PC-9 (cell line): ENCODE results near the gene TMEM132C. TPM values are rescaled to one million over a fixed set of nuclear protein-coding genes. Genes with fewer than 3 reads are reported as not detected.

Experiments
- BruUV-seq: library from RNA; stranded (reverse); fragments of 400-500 nt; replicated peaks from 2 replicates; lab custom pipeline; 2021; lab: Mats Ljungman, UMichigan
- CTCF ChIA-PET: fragments of 300-600 bp; sonication (Branson Sonifier 250); formaldehyde crosslinking; loops from one replicate; lab custom pipeline; 2022; ENCODE audit warnings: antibody characterized with exemption; lab: Charles Lee
- POLR2A ChIA-PET: fragments of 300-600 bp; sonication (Branson Sonifier 250); formaldehyde crosslinking; loops from one replicate; lab custom pipeline; 2022; ENCODE audit warnings: antibody characterized with exemption; ENCODE audit not compliant: unreplicated experiment; lab: Charles Lee
- DNase-seq, 2 experiments: peaks; one replicate each; pipeline versions ENCODE4 v3.0.0 to v3.0.0-alpha.2; 2015 to 2022; ENCODE audit warnings: mixed read lengths in 1 of 2
- H2AFZ ChIP-seq: fragments of 200-600 bp; sonication (generic); 2 replicates; pipeline ENCODE4 v1.8.1; 2017; ENCODE audit warnings: antibody characterized with exemption
- H3F3A ChIP-seq: fragments of 200-600 bp; sonication (generic); 2 replicates; pipeline ENCODE4 v1.8.1; 2017; ENCODE audit warnings: antibody characterized with exemption, mild to moderate bottlenecking, low read depth; ENCODE audit not compliant: insufficient read depth
- H3K27ac ChIP-seq: fragments of 200-600 bp; sonication (generic); 2 replicates; pipeline ENCODE4 v1.6.1; 2016; ENCODE audit warnings: mixed run types
- H3K27me3 ChIP-seq: fragments of 200-600 bp; sonication (generic); 2 replicates; pipeline ENCODE4 v1.6.1; 2016; ENCODE audit warnings: low read depth, mixed run types; ENCODE audit not compliant: insufficient read depth
- H3K36me3 ChIP-seq: fragments of 200-600 bp; sonication (generic); 2 replicates; pipeline ENCODE4 v1.6.1; 2016; ENCODE audit warnings: low read depth, mixed run types
- H3K4me1 ChIP-seq: fragments of 200-600 bp; sonication (generic); replicated peaks from 2 replicates; pipeline ENCODE4 v1.6.1; 2016; ENCODE audit warnings: mixed run types; ENCODE audit not compliant: insufficient read depth
- H3K4me2 ChIP-seq: fragments of 200-600 bp; sonication (generic); 2 replicates; pipeline ENCODE4 v1.6.1; 2017; ENCODE audit warnings: mixed run types
- H3K4me3 ChIP-seq: fragments of 200-600 bp; sonication (generic); 2 replicates; pipeline ENCODE4 v1.6.1; 2016; ENCODE audit warnings: mixed run types
- H3K79me2 ChIP-seq: fragments of 200-600 bp; sonication (generic); 2 replicates; pipeline ENCODE4 v1.6.1; 2017; ENCODE audit warnings: low read depth, mixed run types
- H3K9me2 ChIP-seq: fragments of 200-600 bp; sonication (generic); 2 replicates; pipeline ENCODE4 v1.8.1; 2017; ENCODE audit warnings: mild to moderate bottlenecking; ENCODE audit not compliant: insufficient read depth
- H3K9me3 ChIP-seq: fragments of 200-600 bp; sonication (generic); 2 replicates; pipeline ENCODE4 v1.8.1; 2016; ENCODE audit warnings: low read depth; ENCODE audit not compliant: insufficient read depth
- H4K20me1 ChIP-seq: fragments of 200-600 bp; sonication (generic); 2 replicates; pipeline ENCODE4 v1.8.1; 2017; ENCODE audit not compliant: insufficient read depth
- CTCF ChIP-seq: fragments of 200-600 bp; sonication (generic); conservative IDR thresholded peaks from 2 replicates; pipeline ENCODE4 v1.6.1; 2017; ENCODE audit warnings: mixed run types, antibody characterized with exemption, mild to moderate bottlenecking, moderate library complexity
- EZH2 ChIP-seq: fragments of 200-600 bp; sonication (generic); IDR thresholded peaks from 2 replicates; pipeline ENCODE4 v1.8.0; 2017; ENCODE audit warnings: antibody characterized with exemption, low read depth
- intact Hi-C: fragments of 100-400 bp; cut with micrococcal nuclease; formaldehyde crosslinking; loops from one replicate; pipeline ENCODE4 v1.10.0; 2022; ENCODE audit not compliant: unreplicated experiment
- total RNA-seq: library from RNA; stranded (reverse); gene quantifications from 2 replicates; pipeline ENCODE4 v1.2.3, GENCODE V29; 2021

TMEM132C gene
- total RNA-seq, 1 experiment from 2014 or later, result not detected

- no peak overlapping the region for H3K27ac ChIP-seq
- H3K9me3 ChIP-seq, result no peaks in the 10 kb centered on the region
- H3K4me2 ChIP-seq, result no peak overlapping the region
- H3K4me1 ChIP-seq, result no peaks in the 10 kb centered on the region
- ChIA-PET CTCF (no interaction called here), POLR2A (no interaction called here)
- H3K9me2 ChIP-seq, result no peaks in the 10 kb centered on the region
- no peaks in the 10 kb centered on the region for H4K20me1 ChIP-seq
- DNase-seq, result no peak
- H2AFZ ChIP-seq, result no peak overlapping the region
- H3K27me3 ChIP-seq, result peaks cover 32% of the 10 kb centered on the region
- no TSS peak for BruUV-seq
- intact Hi-C loops, result no loop called here
- no peaks in the 10 kb centered on the region for H3K79me2 ChIP-seq
- TF ChIP-seq EZH2 (no peak), CTCF (no peak)
- no peaks in the 10 kb centered on the region for H3K36me3 ChIP-seq
- H3K4me3 ChIP-seq, result no peak overlapping the region
- no peaks in the 10 kb centered on the region for H3F3A ChIP-seq
These were observed 98.8 kb downstream of the TMEM132C start for GRCh38 chr12:128365651-128366231.

- no peak for TF ChIP-seq CTCF
- TF ChIP-seq EZH2, result no peak
- Histone ChIP-seq H3K79me2 (no peaks in the 10 kb centered on the region), H3K4me1 (no peaks in the 10 kb centered on the region), H3K27me3 (peaks cover 32% of the 10 kb centered on the region), H3K36me3 (no peaks in the 10 kb centered on the region), H2AFZ (no peak overlapping the region), H4K20me1 (no peaks in the 10 kb centered on the region), H3K27ac (no peak overlapping the region), H3F3A (no peaks in the 10 kb centered on the region), H3K9me2 (no peaks in the 10 kb centered on the region), H3K9me3 (no peaks in the 10 kb centered on the region), H3K4me3 (no peak overlapping the region), H3K4me2 (no peak overlapping the region)
- intact Hi-C loops, result no loop called here
- no peak for DNase-seq
- ChIA-PET POLR2A (no interaction called here), CTCF (no interaction called here)
- no TSS peak for BruUV-seq
These were observed 101.0 kb downstream of the TMEM132C start for GRCh38 chr12:128367961-128368360.

- Histone ChIP-seq H3K4me2 (no peak overlapping the region), H3K27me3 (peaks cover 68% of the 10 kb centered on the region), H3K4me1 (no peaks in the 10 kb centered on the region), H3K4me3 (no peak overlapping the region), H3F3A (no peaks in the 10 kb centered on the region), H3K36me3 (no peaks in the 10 kb centered on the region), H3K79me2 (no peaks in the 10 kb centered on the region), H3K9me3 (no peaks in the 10 kb centered on the region), H3K9me2 (no peaks in the 10 kb centered on the region), H2AFZ (no peak overlapping the region), H4K20me1 (no peaks in the 10 kb centered on the region), H3K27ac (no peak overlapping the region)
- ChIA-PET CTCF (no interaction called here), POLR2A (no interaction called here)
- intact Hi-C loops, result no loop called here
- no peak for TF ChIP-seq CTCF
- no peak for TF ChIP-seq EZH2
- no TSS peak for BruUV-seq
- no peak for DNase-seq
These were observed 114.6 kb downstream of the TMEM132C start for GRCh38 chr12:128381541-128381940.
